Esophagus muscularis mucosa (tissue), 4 donors: ENCODE results near the gene INO80B. TPM values are rescaled to one million over a fixed set of nuclear protein-coding genes. Genes with fewer than 3 reads are reported as not detected.
A peak's percentile ranks its signal among the peaks of the same experiment; 100 is the strongest.
"Not testable (repeated sequence)": the region's sequence is repeated elsewhere in the genome, so short reads cannot be mapped to it uniquely, and the experiment has no call there.

Experiments used
- DNase-seq: peaks from one replicate; pipeline ENCODE4 v3.0.0-alpha.2; 2017; ENCODE audit errors: extremely low spot score
- H3K27ac ChIP-seq, 4 donors: fragments of 200-600 bp; sonication (generic); replicated peaks in 1 of 4; 1 replicate in 3 of 4; 2 replicates in 1 of 4; pipeline ENCODE4 v1.5.1; 2016 to 2019; ENCODE audit warnings: mild to moderate bottlenecking in 1 of 4
- H3K27me3 ChIP-seq, 4 donors: fragments of 200-600 bp; sonication (generic); one replicate each; pipeline versions ENCODE4 v1.5.1 to v1.6.0; 2016 to 2019
- H3K36me3 ChIP-seq, 4 donors: fragments of 200-600 bp; sonication (generic); one replicate each; pipeline ENCODE4 v1.5.1; 2016 to 2019
- H3K4me1 ChIP-seq, 4 donors: fragments of 200-600 bp; sonication (generic); one replicate each; pipeline ENCODE4 v1.5.1; 2016 to 2019
- H3K4me3 ChIP-seq, 4 donors: fragments of 200-600 bp; sonication (generic); 1 replicate in 2 of 4; 2 replicates in 2 of 4; pipeline ENCODE4 v1.5.1; 2016 to 2019; ENCODE audit warnings: mild to moderate bottlenecking in 4 of 4, moderate library complexity in 1 of 4
- H3K9me3 ChIP-seq, 4 donors: fragments of 200-600 bp; sonication (generic); 1 replicate in 3 of 4; 2 replicates in 1 of 4; pipeline ENCODE4 v1.5.1; 2016 to 2019
- EP300 ChIP-seq: sonication (generic); formaldehyde crosslinking; IDR thresholded peaks from one replicate; pipeline ENCODE4 v1.6.1; 2017; ENCODE audit warnings: antibody characterized with exemption
- POLR2A ChIP-seq: fragments of 450-650 bp; IDR thresholded peaks from one replicate; pipeline ENCODE4 v1.6.1; 2017; ENCODE audit warnings: antibody characterized with exemption, moderate library complexity, mild to moderate bottlenecking, low read depth
- POLR2AphosphoS5 ChIP-seq, 2 donors: sonication (generic); formaldehyde crosslinking; IDR thresholded peaks; one replicate each; pipeline ENCODE4 v1.6.1; 2017; ENCODE audit warnings: antibody characterized with exemption in 2 of 2
- WGBS: methylation state at CpG from one replicate; pipeline ENCODE4 v1.1.5; 2018; 5-methylcytosine and 5-hydroxymethylcytosine counted together
- intact Hi-C: fragments of 100-400 bp; cut with DNase I; formaldehyde crosslinking; loops from one replicate; pipeline ENCODE4 v1.15.1; 2023
- total RNA-seq, 4 donors: library from RNA; depleted of rRNA; stranded (reverse); fragments of >200 nt; gene quantifications; one replicate each; pipeline versions ENCODE4 v1.1.0 to v1.2.1, GENCODE V29; 2016
- TF ChIP-seq, protein P1 (sequence below), 3 experiments: fragments of 200-600 bp in 2 of 3; fragments of 450-650 bp in 1 of 3; sonication (generic) in 2 of 3; IDR thresholded peaks; one replicate each; pipeline ENCODE4 v1.5.1; 2017 to 2019; ENCODE audit warnings: antibody characterized with exemption in 3 of 3, mild to moderate bottlenecking in 2 of 3, moderate library complexity in 1 of 3

The INO80B gene
- total RNA-seq, 4 donors from 2014 or later = 8.7 to 16.6 (median 10.6) TPM

DNA sequence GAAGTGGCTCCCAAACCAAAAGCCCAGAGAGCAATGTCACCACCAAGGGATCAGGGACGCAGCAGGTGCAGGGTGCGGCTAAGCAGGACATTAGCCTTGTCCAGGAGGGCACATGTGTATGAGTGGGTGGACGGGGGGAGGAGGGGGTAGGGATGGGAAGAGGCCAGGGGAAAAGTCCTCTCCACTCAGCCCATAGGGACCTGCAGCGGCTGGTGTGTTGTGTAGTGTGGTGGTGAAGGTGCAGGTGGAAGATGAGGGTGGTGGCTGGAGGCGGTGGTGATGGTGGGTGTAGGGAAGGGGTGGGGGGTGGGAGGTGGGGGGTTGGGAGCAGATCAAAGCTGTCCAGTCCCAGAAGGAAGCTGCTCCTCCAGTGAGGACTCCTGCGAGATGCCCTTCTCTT, 37.1 kb upstream of the INO80B start:
- no peaks in the 10 kb centered on the region for H3K9me3 ChIP-seq
- intact Hi-C loops = no loop called here
- H3K4me3 ChIP-seq = no peak overlapping the region
- H3K36me3 ChIP-seq = no peaks in the 10 kb centered on the region
- H3K4me1 ChIP-seq = peaks cover 31 to 47% (median 41%) of the 10 kb centered on the region in 4 donors
- H3K27ac ChIP-seq = no peak overlapping the region
- WGBS = 92% methylated on average over 6 of the region's 6 CpGs
- H3K27me3 ChIP-seq = no peaks in the 10 kb centered on the region
- no peak for DNase-seq
- TF ChIP-seq EP300 = no peak
- TF ChIP-seq POLR2AphosphoS5 (IDR thresholded peaks at IDR 0.05) = no peak
- TF ChIP-seq POLR2A = no peak
- TF ChIP-seq, protein P1, sequence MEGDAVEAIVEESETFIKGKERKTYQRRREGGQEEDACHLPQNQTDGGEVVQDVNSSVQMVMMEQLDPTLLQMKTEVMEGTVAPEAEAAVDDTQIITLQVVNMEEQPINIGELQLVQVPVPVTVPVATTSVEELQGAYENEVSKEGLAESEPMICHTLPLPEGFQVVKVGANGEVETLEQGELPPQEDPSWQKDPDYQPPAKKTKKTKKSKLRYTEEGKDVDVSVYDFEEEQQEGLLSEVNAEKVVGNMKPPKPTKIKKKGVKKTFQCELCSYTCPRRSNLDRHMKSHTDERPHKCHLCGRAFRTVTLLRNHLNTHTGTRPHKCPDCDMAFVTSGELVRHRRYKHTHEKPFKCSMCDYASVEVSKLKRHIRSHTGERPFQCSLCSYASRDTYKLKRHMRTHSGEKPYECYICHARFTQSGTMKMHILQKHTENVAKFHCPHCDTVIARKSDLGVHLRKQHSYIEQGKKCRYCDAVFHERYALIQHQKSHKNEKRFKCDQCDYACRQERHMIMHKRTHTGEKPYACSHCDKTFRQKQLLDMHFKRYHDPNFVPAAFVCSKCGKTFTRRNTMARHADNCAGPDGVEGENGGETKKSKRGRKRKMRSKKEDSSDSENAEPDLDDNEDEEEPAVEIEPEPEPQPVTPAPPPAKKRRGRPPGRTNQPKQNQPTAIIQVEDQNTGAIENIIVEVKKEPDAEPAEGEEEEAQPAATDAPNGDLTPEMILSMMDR (IDR thresholded peaks at IDR 0.05) = no peak

DNA sequence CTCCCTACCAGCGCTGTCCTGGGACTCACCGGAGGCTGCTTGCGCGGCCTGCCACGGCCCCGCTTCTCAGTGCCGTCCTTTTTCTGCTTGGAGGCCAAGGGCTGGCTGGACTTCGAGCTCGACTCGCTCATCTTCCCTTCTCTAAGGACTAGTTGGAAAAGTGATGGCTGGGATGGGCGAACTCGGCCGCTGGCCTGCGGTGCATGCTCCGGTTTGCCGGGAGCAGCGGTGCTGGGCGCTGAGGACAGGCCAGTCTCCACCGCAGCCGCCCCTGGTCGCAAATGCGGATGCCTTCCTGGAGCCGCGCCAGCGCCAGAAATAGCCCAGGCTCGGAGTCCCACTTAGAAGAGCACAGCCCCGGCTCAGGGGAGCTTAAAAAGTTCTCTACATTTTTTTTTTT, 36.6 kb upstream of the INO80B start:
- 65% methylated on average over 24 of the region's 27 CpGs for WGBS
- Histone ChIP-seq H3K9me3 (no peaks in the 10 kb centered on the region), H3K27me3 (no peaks in the 10 kb centered on the region), H3K36me3 (no peaks in the 10 kb centered on the region), H3K27ac (no peak overlapping the region), H3K4me1 (peaks cover 31 to 44% (median 41%) of the 10 kb centered on the region in 4 donors), H3K4me3 (no peak overlapping the region)
- TF ChIP-seq, protein P1 (IDR thresholded peaks at IDR 0.05) = no peak
- TF ChIP-seq POLR2AphosphoS5 (IDR thresholded peaks at IDR 0.05) (no peak), POLR2A (no peak), EP300 (no peak)
- intact Hi-C loops = no loop called here
- DNase-seq = no peak

GRCh38 chr2:74419345-74419744, 35.5 kb upstream of the INO80B start:
- H3K27me3 ChIP-seq = no peaks in the 10 kb centered on the region
- H3K4me3 ChIP-seq = no peak overlapping the region
- no peak for DNase-seq
- no peak overlapping the region for H3K27ac ChIP-seq
- TF ChIP-seq EP300 = no peak
- WGBS = 82% methylated on average over 1 of the region's 1 CpG
- no peaks in the 10 kb centered on the region for H3K36me3 ChIP-seq
- intact Hi-C loops = no loop called here
- no peaks in the 10 kb centered on the region for H3K9me3 ChIP-seq
- peaks cover 27 to 38% (median 34%) of the 10 kb centered on the region in 4 donors for H3K4me1 ChIP-seq

- Histone ChIP-seq H3K27me3 (no peaks in the 10 kb centered on the region), H3K9me3 (no peaks in the 10 kb centered on the region), H3K4me3 (no peak overlapping the region), H3K27ac (no peak overlapping the region), H3K4me1 (peaks cover 23 to 31% (median 27%) of the 10 kb centered on the region in 4 donors), H3K36me3 (peaks cover 0 to 2% (median under 1%) of the 10 kb centered on the region in 4 donors)
- 81% methylated on average over 2 of the region's 2 CpGs for WGBS
- no peak for DNase-seq
- intact Hi-C loops = no loop called here
- TF ChIP-seq POLR2A (no peak), EP300 (no peak), POLR2AphosphoS5 (IDR thresholded peaks at IDR 0.05) (no peak)
- TF ChIP-seq, protein P1 (IDR thresholded peaks at IDR 0.05) = no peak
Measured at GRCh38 chr2:74420006-74420405, 34.9 kb upstream of the INO80B start.

DNA sequence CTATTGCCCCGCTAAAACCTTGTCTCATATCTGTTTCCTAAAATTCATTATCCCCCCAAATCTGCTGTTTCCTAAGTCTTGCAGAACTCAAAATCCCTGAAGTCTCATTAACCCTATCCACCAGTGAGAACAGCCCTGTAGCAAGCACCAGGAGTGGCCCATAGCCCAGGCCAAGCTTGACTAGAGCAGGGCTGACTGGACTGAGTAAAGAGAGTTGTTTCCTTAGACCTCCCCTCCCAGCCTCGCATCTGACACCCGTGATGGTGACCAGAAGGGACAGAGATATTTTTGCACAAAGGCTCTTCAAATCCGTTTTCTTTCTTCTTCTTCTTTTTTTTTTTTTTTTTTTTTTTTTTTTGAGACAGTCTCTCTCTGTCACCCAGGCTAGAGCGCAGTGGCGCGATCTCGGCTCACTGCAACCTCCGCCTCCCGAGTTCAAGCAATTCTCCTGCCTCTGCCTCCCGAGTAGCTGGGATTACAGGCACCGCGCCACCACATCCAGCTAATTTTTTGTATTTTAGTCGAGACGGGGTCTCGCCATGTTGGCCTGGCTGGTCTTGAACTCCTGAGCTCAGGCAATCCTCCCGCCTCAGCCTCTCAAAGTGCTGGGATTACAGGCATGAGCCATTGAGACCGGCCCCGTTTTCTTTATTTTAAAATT, 34.3 kb upstream of the INO80B start:
- WGBS = 76% methylated on average over 19 of the region's 19 CpGs
- peak overlapping the region; percentile 66 to 81 (median 66) for H3K4me3 ChIP-seq

More for the DNA sequence above, 34.3 kb upstream of the INO80B start:
- DNase-seq, H3K9me3 ChIP-seq, H3K27me3 ChIP-seq, intact Hi-C loops, H3K36me3 ChIP-seq: not testable (repeated sequence)
- Histone ChIP-seq H3K27ac (peak overlapping the region in 2 of 4 donors; percentile 73 to 74), H3K4me1 (peaks cover 17 to 25% (median 22%) of the 10 kb centered on the region in 4 donors)
